Left ventricle myocardium inferior (tissue), 1 donor: ENCODE data around the gene CAPNS1. TPM values are rescaled to one million over a fixed set of nuclear protein-coding genes. Genes with fewer than 3 reads are reported as not detected.
A peak's percentile ranks its signal among the peaks of the same experiment; 100 is the strongest.
"Not testable (repeated sequence)": the region's sequence is repeated elsewhere in the genome, so short reads cannot be mapped to it uniquely, and the experiment has no call there.

Experiments
- DNase-seq: peaks from one replicate; pipeline ENCODE4 v3.0.0-alpha.2; 2020
- H3K27ac ChIP-seq: fragments of 200-600 bp; replicated peaks from 2 replicates; pipeline ENCODE4 v1.8.0; 2021
- H3K27me3 ChIP-seq: fragments of 200-600 bp; 2 replicates; pipeline ENCODE4 v1.8.0; 2021; ENCODE audit warnings: low read depth
- H3K36me3 ChIP-seq: fragments of 200-600 bp; 2 replicates; pipeline ENCODE4 v1.8.0; 2021
- H3K4me1 ChIP-seq: fragments of 200-600 bp; 2 replicates; pipeline ENCODE4 v1.8.0; 2021
- H3K4me3 ChIP-seq: fragments of 200-600 bp; 2 replicates; pipeline ENCODE4 v1.8.0; 2021; ENCODE audit warnings: mild to moderate bottlenecking, moderate library complexity
- H3K9me3 ChIP-seq: fragments of 200-600 bp; replicated peaks from 2 replicates; pipeline ENCODE4 v1.8.0; 2021
- intact Hi-C: fragments of 100-400 bp; cut with micrococcal nuclease; formaldehyde crosslinking; loops from one replicate; pipeline ENCODE4 v1.11.0; 2022
- total RNA-seq: library from RNA; stranded (reverse); fragmentation: NEBNext Ultra II Directional; extraction: Animal tissue kit (Norgen Biotek cat#: 25700); gene quantifications from one replicate; pipeline ENCODE4 v1.2.1, GENCODE V29; 2021
- TF ChIP-seq, protein P1 (sequence below): fragments of 200-600 bp; IDR thresholded peaks from 2 replicates; pipeline ENCODE4 v1.8.0; 2021; ENCODE audit warnings: antibody characterized with exemption, mild to moderate bottlenecking, borderline replicate concordance
- donor health status: DM: no; HTN: yes; CAD: no; lungs with severe emphysema.

The CAPNS1 gene
- total RNA-seq, 1 donor from 2014 or later, result 767 TPM

DNA sequence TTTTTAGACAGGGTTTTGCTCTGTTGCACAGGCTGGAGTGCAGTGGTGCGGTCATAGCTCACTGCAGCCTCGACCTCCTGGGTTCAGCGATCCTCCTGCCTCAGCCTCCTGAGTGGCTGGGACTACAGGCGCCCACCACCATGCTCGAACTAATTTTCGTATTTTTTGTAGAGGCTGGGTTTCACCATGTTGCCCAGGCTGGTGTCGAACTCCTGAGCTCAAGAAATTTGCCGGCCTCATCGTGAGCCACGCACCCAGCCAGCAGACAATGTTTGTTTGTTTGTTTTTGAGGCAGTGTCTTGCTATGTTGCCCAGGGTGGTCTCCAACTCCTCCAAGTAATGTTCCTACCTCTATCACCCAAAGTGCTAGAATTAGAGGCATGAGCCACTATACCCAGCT lies 13.3 kb downstream of the CAPNS1 start:
- no peak for DNase-seq
- TF ChIP-seq, protein P1, sequence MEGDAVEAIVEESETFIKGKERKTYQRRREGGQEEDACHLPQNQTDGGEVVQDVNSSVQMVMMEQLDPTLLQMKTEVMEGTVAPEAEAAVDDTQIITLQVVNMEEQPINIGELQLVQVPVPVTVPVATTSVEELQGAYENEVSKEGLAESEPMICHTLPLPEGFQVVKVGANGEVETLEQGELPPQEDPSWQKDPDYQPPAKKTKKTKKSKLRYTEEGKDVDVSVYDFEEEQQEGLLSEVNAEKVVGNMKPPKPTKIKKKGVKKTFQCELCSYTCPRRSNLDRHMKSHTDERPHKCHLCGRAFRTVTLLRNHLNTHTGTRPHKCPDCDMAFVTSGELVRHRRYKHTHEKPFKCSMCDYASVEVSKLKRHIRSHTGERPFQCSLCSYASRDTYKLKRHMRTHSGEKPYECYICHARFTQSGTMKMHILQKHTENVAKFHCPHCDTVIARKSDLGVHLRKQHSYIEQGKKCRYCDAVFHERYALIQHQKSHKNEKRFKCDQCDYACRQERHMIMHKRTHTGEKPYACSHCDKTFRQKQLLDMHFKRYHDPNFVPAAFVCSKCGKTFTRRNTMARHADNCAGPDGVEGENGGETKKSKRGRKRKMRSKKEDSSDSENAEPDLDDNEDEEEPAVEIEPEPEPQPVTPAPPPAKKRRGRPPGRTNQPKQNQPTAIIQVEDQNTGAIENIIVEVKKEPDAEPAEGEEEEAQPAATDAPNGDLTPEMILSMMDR, result no peak
- Histone ChIP-seq H3K27me3 (no peaks in the 10 kb centered on the region), H3K27ac (peak overlapping the region; percentile 99), H3K9me3 (no peaks in the 10 kb centered on the region), H3K4me3 (peak overlapping the region; percentile 85), H3K36me3 (peaks cover 28% of the 10 kb centered on the region), H3K4me1 (peaks cover 78% of the 10 kb centered on the region)
- intact Hi-C loops, result no loop called here

DNA sequence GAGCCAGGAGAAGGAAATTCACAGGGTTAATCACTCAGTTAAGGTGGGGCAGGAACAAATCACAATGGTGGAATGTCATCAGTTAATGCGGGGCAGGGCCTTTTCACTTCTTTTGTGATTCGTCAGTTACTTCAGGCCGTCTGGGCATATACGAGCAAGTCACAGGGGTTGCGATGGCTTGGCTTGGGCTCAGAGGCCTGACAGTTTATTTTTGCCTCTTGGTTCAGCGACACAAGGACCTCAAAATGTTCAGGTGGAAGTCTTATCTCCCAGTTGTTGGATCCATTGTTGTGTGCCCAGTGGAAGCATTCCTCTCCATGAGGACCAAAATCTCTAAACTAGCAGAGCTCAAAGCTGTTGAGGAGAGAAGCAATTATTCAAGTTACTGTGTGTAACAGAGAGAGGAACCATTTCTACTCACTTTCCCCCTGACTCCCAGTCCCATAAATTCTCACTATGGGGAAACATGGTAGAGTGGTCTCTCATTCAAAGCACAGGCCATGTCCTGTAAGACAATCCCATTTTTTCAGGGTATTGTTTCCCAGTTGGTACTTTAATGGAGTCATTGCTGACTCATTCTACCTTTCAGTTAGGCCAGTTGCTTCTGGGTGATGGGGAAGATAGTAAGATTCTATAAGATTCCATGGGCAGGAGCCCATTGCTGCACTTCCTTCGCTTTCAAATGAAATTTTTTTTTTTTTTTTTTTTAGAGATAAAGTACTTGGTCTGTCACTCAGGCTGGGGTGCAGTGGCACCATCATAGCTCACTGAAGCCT lies 21.1 kb downstream of the CAPNS1 start:
- no peaks in the 10 kb centered on the region for H3K27me3 ChIP-seq
- no peak overlapping the region for H3K4me3 ChIP-seq
- H3K27ac ChIP-seq, result peak overlapping the region; percentile 61
- peaks cover 10% of the 10 kb centered on the region for H3K36me3 ChIP-seq
- no peaks in the 10 kb centered on the region for H3K9me3 ChIP-seq
- TF ChIP-seq, protein P1, result no peak
- DNase-seq, result no peak
- peaks cover 15% of the 10 kb centered on the region for H3K4me1 ChIP-seq
- intact Hi-C loops, result no loop called here

GRCh38 chr19:36163813-36164212 lies 23.9 kb downstream of the CAPNS1 start:
- intact Hi-C loops, result no loop called here
- H3K4me3 ChIP-seq, result no peak overlapping the region
- H3K36me3 ChIP-seq, result peaks cover 21% of the 10 kb centered on the region
- peaks cover 13% of the 10 kb centered on the region for H3K4me1 ChIP-seq
- H3K9me3 ChIP-seq, result no peaks in the 10 kb centered on the region
- no peaks in the 10 kb centered on the region for H3K27me3 ChIP-seq
- H3K27ac ChIP-seq, result no peak overlapping the region
- DNase-seq, result no peak
- TF ChIP-seq, protein P1, result no peak

- H3K36me3 ChIP-seq, result peaks cover 13% of the 10 kb centered on the region
- no peak for DNase-seq
- H3K4me1 ChIP-seq, result peaks cover 22% of the 10 kb centered on the region
- peak overlapping the region; percentile 71 for H3K27ac ChIP-seq
- no peaks in the 10 kb centered on the region for H3K27me3 ChIP-seq
- no peaks in the 10 kb centered on the region for H3K9me3 ChIP-seq
- intact Hi-C loops, result no loop called here
- no peak overlapping the region for H3K4me3 ChIP-seq
- TF ChIP-seq, protein P1, result no peak
Observed at GRCh38 chr19:36169084-36169760, 29.4 kb downstream of the CAPNS1 start.

DNA sequence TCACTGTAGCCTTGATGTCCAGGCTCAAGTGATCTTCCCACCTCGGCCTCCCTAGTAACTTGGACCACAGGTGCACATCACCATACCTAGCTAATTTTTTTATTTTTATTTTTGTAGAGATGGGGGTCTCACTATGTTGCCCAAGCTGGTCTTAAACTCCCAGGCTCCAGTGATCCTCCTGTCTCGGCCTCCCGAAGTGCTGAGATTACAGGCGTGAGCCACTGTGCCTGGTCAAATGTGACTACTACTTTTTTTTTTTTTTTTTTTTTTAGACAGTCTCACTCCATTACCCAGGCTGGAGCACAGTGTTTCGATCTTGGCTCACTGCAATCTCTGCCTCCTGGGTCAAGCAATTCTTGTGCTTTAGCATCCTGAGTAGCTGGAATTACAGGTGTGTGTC lies 33.0 kb downstream of the CAPNS1 start:
- intact Hi-C loops, result no loop called here
- TF ChIP-seq, protein P1, result no peak
- peaks cover 22% of the 10 kb centered on the region for H3K4me1 ChIP-seq
- no peak overlapping the region for H3K27ac ChIP-seq
- no peak overlapping the region for H3K4me3 ChIP-seq
- no peaks in the 10 kb centered on the region for H3K36me3 ChIP-seq
- DNase-seq, result no peak
- no peaks in the 10 kb centered on the region for H3K27me3 ChIP-seq
- no peaks in the 10 kb centered on the region for H3K9me3 ChIP-seq

DNA sequence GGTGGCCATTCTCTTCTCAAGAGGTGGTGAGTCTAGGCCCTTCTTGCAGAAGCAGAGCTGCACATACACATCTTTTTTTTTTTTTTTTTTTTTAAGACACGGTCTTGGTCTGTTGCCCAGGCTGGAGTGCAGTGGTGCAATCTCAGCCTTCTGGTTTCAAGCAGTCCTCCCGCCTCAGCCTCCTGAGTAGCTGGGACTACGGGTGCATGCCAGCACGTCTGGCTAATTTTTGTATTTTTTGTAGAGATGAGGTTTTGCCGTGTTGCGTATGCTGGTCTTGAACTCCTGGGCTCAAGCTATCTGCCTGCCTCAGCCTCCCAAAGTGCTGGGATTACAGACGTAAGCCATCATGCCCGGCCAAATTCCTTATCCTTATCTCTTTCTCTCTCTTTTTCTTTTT lies 34.0 kb downstream of the CAPNS1 start:
- peaks cover 17% of the 10 kb centered on the region for H3K4me1 ChIP-seq
- H3K27me3 ChIP-seq, DNase-seq, intact Hi-C loops, H3K4me3 ChIP-seq, H3K9me3 ChIP-seq, H3K27ac ChIP-seq, H3K36me3 ChIP-seq: not testable (repeated sequence)

DNA sequence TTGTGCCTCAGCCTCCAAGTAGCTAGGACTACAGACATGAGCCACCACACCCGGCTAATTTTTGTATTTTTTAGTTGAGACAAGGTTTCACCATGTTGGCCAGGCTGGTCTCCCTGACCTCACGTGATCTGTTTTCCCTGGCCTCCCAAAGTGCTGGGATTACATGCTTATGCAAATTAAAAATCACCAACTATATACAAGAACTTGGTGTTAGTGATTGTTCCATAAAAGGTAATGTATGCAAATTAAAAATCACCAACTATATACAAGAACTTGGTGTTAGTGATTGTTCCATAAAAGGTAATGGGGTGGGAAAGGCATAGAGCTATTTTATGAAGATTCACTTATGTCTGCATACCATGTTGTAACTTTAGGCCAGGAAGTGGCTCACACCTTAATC lies 39.2 kb downstream of the CAPNS1 start:
- H3K9me3 ChIP-seq, DNase-seq, intact Hi-C loops, H3K27me3 ChIP-seq, H3K27ac ChIP-seq, H3K4me1 ChIP-seq, H3K4me3 ChIP-seq: not testable (repeated sequence)
- H3K36me3 ChIP-seq, result peaks cover 13% of the 10 kb centered on the region
